ENCODE measurements around the gene PDZD7.

Gene PDZD7

GRCh38 chr10:100982916-100983830 is 47.8 kb downstream of the PDZD7 start:
- Histone ChIP-seq H3K36me3 (ENCODE audit: control insufficient read depth, insufficient read depth, low read length) (peaks cover 7% of the 10 kb centered on the region), H3K4me3 (replicated peaks; ENCODE audit: low read depth, low read length) (no peak overlapping the region), H3K27me3 (replicated peaks; ENCODE audit: control insufficient read depth, insufficient read depth, low read length) (no peaks in the 10 kb centered on the region)
- TF ChIP-seq CTCF (IDR thresholded peaks at IDR 0.05; ENCODE audit: insufficient read depth, low read length, poor library complexity, severe bottlenecking) = no peak
- DNase-seq (ENCODE audit: extremely low read depth, insufficient read length) = no peak

- Histone ChIP-seq H3K4me3 (replicated peaks; ENCODE audit: low read depth, low read length) (no peak overlapping the region), H3K27me3 (replicated peaks; ENCODE audit: control insufficient read depth, insufficient read depth, low read length) (no peaks in the 10 kb centered on the region), H3K36me3 (ENCODE audit: control insufficient read depth, insufficient read depth, low read length) (peaks cover 7% of the 10 kb centered on the region)
- no peak for DNase-seq (ENCODE audit: extremely low read depth, insufficient read length)
- TF ChIP-seq CTCF (IDR thresholded peaks at IDR 0.05; ENCODE audit: insufficient read depth, low read length, poor library complexity, severe bottlenecking) = no peak
Observed at GRCh38 chr10:100981178-100981772, 49.7 kb downstream of the PDZD7 start.

GRCh38 chr10:100980711-100981110 is 50.2 kb downstream of the PDZD7 start:
- peaks cover 7% of the 10 kb centered on the region for H3K36me3 ChIP-seq (ENCODE audit: control insufficient read depth, insufficient read depth, low read length)
- TF ChIP-seq CTCF (IDR thresholded peaks at IDR 0.05; ENCODE audit: insufficient read depth, low read length, poor library complexity, severe bottlenecking) = no peak
- DNase-seq (ENCODE audit: extremely low read depth, insufficient read length) = no peak
- H3K4me3 ChIP-seq (replicated peaks; ENCODE audit: low read depth, low read length) = no peak overlapping the region
- H3K27me3 ChIP-seq (replicated peaks; ENCODE audit: control insufficient read depth, insufficient read depth, low read length) = no peaks in the 10 kb centered on the region

- DNase-seq (ENCODE audit: extremely low read depth, insufficient read length) = no peak
- H3K36me3 ChIP-seq (ENCODE audit: control insufficient read depth, insufficient read depth, low read length) = peaks cover 6% of the 10 kb centered on the region
- no peak for TF ChIP-seq CTCF (IDR thresholded peaks at IDR 0.05; ENCODE audit: insufficient read depth, low read length, poor library complexity, severe bottlenecking)
Observed at GRCh38 chr10:100980311-100980710, 50.6 kb downstream of the PDZD7 start.

GRCh38 chr10:100979791-100980272 is 51.1 kb downstream of the PDZD7 start:
- Histone ChIP-seq H3K27me3 (replicated peaks; ENCODE audit: control insufficient read depth, insufficient read depth, low read length) (no peaks in the 10 kb centered on the region), H3K36me3 (ENCODE audit: control insufficient read depth, insufficient read depth, low read length) (peaks cover 6% of the 10 kb centered on the region), H3K4me3 (replicated peaks; ENCODE audit: low read depth, low read length) (no peak overlapping the region)
- no peak for TF ChIP-seq CTCF (IDR thresholded peaks at IDR 0.05; ENCODE audit: insufficient read depth, low read length, poor library complexity, severe bottlenecking)
- no peak for DNase-seq (ENCODE audit: extremely low read depth, insufficient read length)

More at GRCh38 chr10:100980311-100980710, 50.6 kb downstream of the PDZD7 start:
- no peaks in the 10 kb centered on the region for H3K27me3 ChIP-seq (replicated peaks; ENCODE audit: control insufficient read depth, insufficient read depth, low read length)
- H3K4me3 ChIP-seq (replicated peaks; ENCODE audit: low read depth, low read length) = no peak overlapping the region

Measured in GM06990 (cell line).